H9 (cell line): ENCODE data around the gene APOBEC3G. TPM values are rescaled to one million over a fixed set of nuclear protein-coding genes. Genes with fewer than 3 reads are reported as not detected.

Experiments used
- DNase-seq: peaks from one replicate; pipeline ENCODE4 v3.0.0-alpha.2; 2017
- H2AFZ ChIP-seq: one replicate; pipeline ENCODE4 v1.6.1; 2013; ENCODE audit warnings: mild to moderate bottlenecking, low read length, control low read depth, moderate library complexity
- H2AK5ac ChIP-seq: 2 replicates; pipeline ENCODE4 v1.6.1; 2013; ENCODE audit warnings: low read length, control low read depth, mixed read lengths; ENCODE audit not compliant: insufficient read length
- H2BK120ac ChIP-seq: one replicate; pipeline ENCODE4 v1.6.1; 2013; ENCODE audit warnings: low read depth, mild to moderate bottlenecking, low read length, control low read depth, inconsistent platforms; ENCODE audit not compliant: poor library complexity, severe bottlenecking
- H2BK12ac ChIP-seq: 2 replicates; pipeline ENCODE4 v1.6.1; 2013; ENCODE audit warnings: low read length, control low read depth, mixed read lengths, low read depth; ENCODE audit not compliant: insufficient read length
- H2BK15ac ChIP-seq: 2 replicates; pipeline ENCODE4 v1.6.1; 2013; ENCODE audit warnings: low read depth, low read length, control low read depth
- H2BK20ac ChIP-seq: one replicate; pipeline ENCODE4 v1.6.1; 2013; ENCODE audit warnings: low read depth, mild to moderate bottlenecking, low read length, control low read depth, inconsistent platforms; ENCODE audit not compliant: poor library complexity, severe bottlenecking
- H2BK5ac ChIP-seq: 2 replicates; pipeline ENCODE4 v1.6.1; 2013; ENCODE audit warnings: low read length, control low read depth, mixed read lengths; ENCODE audit not compliant: insufficient read length
- H3K14ac ChIP-seq: 2 replicates; pipeline ENCODE4 v1.6.1; 2013; ENCODE audit warnings: low read length, control low read depth; ENCODE audit not compliant: insufficient read depth
- H3K18ac ChIP-seq: 2 replicates; pipeline ENCODE4 v1.6.1; 2013; ENCODE audit warnings: low read depth, mild to moderate bottlenecking, mixed read lengths, low read length, control low read depth; ENCODE audit not compliant: insufficient read length
- H3K23ac ChIP-seq: 2 replicates; pipeline ENCODE4 v1.6.1; 2013; ENCODE audit warnings: low read length, control low read depth, mixed read lengths, low read depth; ENCODE audit not compliant: insufficient read length
- H3K23me2 ChIP-seq: 2 replicates; pipeline ENCODE4 v1.6.1; 2013; ENCODE audit warnings: low read depth, mild to moderate bottlenecking, mixed read lengths, low read length, control low read depth; ENCODE audit not compliant: insufficient read length, poor library complexity, severe bottlenecking
- H3K27ac ChIP-seq: 2 replicates; pipeline ENCODE4 v1.5.1; 2013; ENCODE audit warnings: low read length, control low read depth, mixed read lengths, low read depth; ENCODE audit not compliant: insufficient read length
- H3K27me3 ChIP-seq: 2 replicates; pipeline ENCODE4 v1.6.1; 2013; ENCODE audit warnings: low read length, control low read depth, inconsistent platforms; ENCODE audit not compliant: insufficient read depth
- H3K4ac ChIP-seq: 2 replicates; pipeline ENCODE4 v1.6.1; 2013; ENCODE audit warnings: low read depth, mild to moderate bottlenecking, control low read depth, inconsistent platforms, low read length, moderate library complexity
- H3K4me1 ChIP-seq: 2 replicates; pipeline ENCODE4 v1.6.1; 2013; ENCODE audit warnings: low read length, control low read depth, inconsistent platforms; ENCODE audit not compliant: insufficient read depth
- H3K4me2 ChIP-seq: 2 replicates; pipeline ENCODE4 v1.6.1; 2013; ENCODE audit warnings: low read length, control low read depth, mixed read lengths; ENCODE audit not compliant: insufficient read length, insufficient read depth
- H3K56ac ChIP-seq: 2 replicates; pipeline ENCODE4 v1.6.1; 2013; ENCODE audit warnings: low read depth, mild to moderate bottlenecking, mixed read lengths, low read length, control low read depth; ENCODE audit not compliant: insufficient read length
- H3K79me1 ChIP-seq: 2 replicates; pipeline ENCODE4 v1.6.1; 2013; ENCODE audit warnings: low read depth, mild to moderate bottlenecking, moderate library complexity, low read length, control low read depth, inconsistent platforms; ENCODE audit not compliant: insufficient read depth, poor library complexity, severe bottlenecking
- H3K79me2 ChIP-seq: 2 replicates; pipeline ENCODE4 v1.6.1; 2013; ENCODE audit warnings: low read length, control low read depth, inconsistent platforms; ENCODE audit not compliant: insufficient read depth
- H3K9ac ChIP-seq: 2 replicates; pipeline ENCODE4 v1.6.1; 2013; ENCODE audit warnings: low read length, control low read depth, mixed read lengths; ENCODE audit not compliant: insufficient read length; ENCODE audit errors: extremely low read depth
- H3K9me3 ChIP-seq: one replicate; pipeline ENCODE4 v1.6.1; 2013; ENCODE audit warnings: low read depth, low read length, inconsistent platforms; ENCODE audit not compliant: control insufficient read depth
- H3T11ph ChIP-seq: one replicate; pipeline ENCODE4 v1.6.1; 2013; ENCODE audit warnings: mild to moderate bottlenecking, low read length, control low read depth, inconsistent platforms
- H4K20me1 ChIP-seq: one replicate; pipeline ENCODE4 v1.6.1; 2013; ENCODE audit not compliant: control insufficient read depth, insufficient read length, insufficient read depth
- H4K5ac ChIP-seq: 2 replicates; pipeline ENCODE4 v1.6.1; 2013; ENCODE audit warnings: low read depth, mild to moderate bottlenecking, mixed read lengths, low read length, control low read depth; ENCODE audit not compliant: insufficient read length
- H4K8ac ChIP-seq: replicated peaks from 2 replicates; pipeline ENCODE4 v1.6.1; 2013; ENCODE audit warnings: low read length, control low read depth, mixed read lengths, low read depth; ENCODE audit not compliant: insufficient read length
- H4K91ac ChIP-seq: 2 replicates; pipeline ENCODE4 v1.6.1; 2013; ENCODE audit warnings: low read depth, mild to moderate bottlenecking, moderate library complexity, mixed read lengths, low read length, control low read depth; ENCODE audit not compliant: insufficient read length
- H3K27ac Mint-ChIP-seq, 3 experiments: 2 replicates in 2 of 3; 3 replicates in 1 of 3; pipeline ENCODE4 v1.8.0; 2020 to 2021; ENCODE audit warnings: mixed read lengths in 3 of 3, mild to moderate bottlenecking in 1 of 3, moderate library complexity in 1 of 3
- H3K27me3 Mint-ChIP-seq: 2 replicates; pipeline ENCODE4 v1.8.0; 2021; ENCODE audit warnings: low read depth, mild to moderate bottlenecking, moderate library complexity, mixed read lengths
- H3K36me3 Mint-ChIP-seq, 3 experiments: 2 replicates in 2 of 3; 3 replicates in 1 of 3; pipeline ENCODE4 v1.8.0; 2020 to 2021; ENCODE audit warnings: low read depth in 3 of 3, mixed read lengths in 3 of 3; ENCODE audit not compliant: insufficient read depth in 1 of 3
- H3K4me1 Mint-ChIP-seq, 2 experiments: 2 replicates each; pipeline ENCODE4 v1.8.0; 2020; ENCODE audit warnings: mixed read lengths in 2 of 2
- H3K4me3 Mint-ChIP-seq, 2 experiments: 2 replicates in 1 of 2; 3 replicates in 1 of 2; pipeline ENCODE4 v1.8.0; 2020 to 2021; ENCODE audit warnings: mild to moderate bottlenecking in 2 of 2, mixed read lengths in 2 of 2, moderate library complexity in 1 of 2
- H3K9me3 Mint-ChIP-seq, 2 experiments: 2 replicates in 1 of 2; 3 replicates in 1 of 2; pipeline ENCODE4 v1.8.0; 2020; ENCODE audit warnings: mild to moderate bottlenecking in 2 of 2, mixed read lengths in 2 of 2, moderate library complexity in 1 of 2
- CTCF ChIP-seq: fragments of 200-600 bp; sonication (generic); conservative IDR thresholded peaks from 3 replicates; pipeline ENCODE4 v1.8.0; 2021; ENCODE audit warnings: antibody characterized with exemption, mild to moderate bottlenecking
- WGBS: extraction: QIAGEN DNeasy Blood & Tissue Kit; methylation state at CpG from one replicate; pipeline ENCODE4 v1.1.7; 2013; ENCODE audit warnings: missing lambda C conversion rate, low lambda C conversion rate, mixed read lengths; ENCODE audit not compliant: insufficient read length; ENCODE audit errors: extremely low coverage; 5-methylcytosine and 5-hydroxymethylcytosine counted together
- total RNA-seq: library from RNA; stranded (reverse); gene quantifications from 2 replicates; pipeline ENCODE4 v1.2.1, GENCODE V29; 2021

Gene APOBEC3G
- total RNA-seq, 1 experiment from 2014 or later = 2.4 TPM

GRCh38 chr22:39087098-39087497 lies 10.0 kb downstream of the APOBEC3G start:
- Mint-ChIP-seq H3K36me3 (no peaks in the 10 kb centered on the region), H3K27me3 (peaks cover 7% of the 10 kb centered on the region), H3K27ac (no peak overlapping the region; a peak in 1 of 7 replicates), H3K4me3 (no peak overlapping the region), H3K9me3 (no peaks in the 10 kb centered on the region; a peak in 1 of 5 replicates), H3K4me1 (peaks cover 7 to 24% of the 10 kb centered on the region in 2 experiments)
- no peak overlapping the region for H2BK120ac ChIP-seq
- H3K4ac ChIP-seq = no peak overlapping the region
- H2BK20ac ChIP-seq = no peak overlapping the region
- no peaks in the 10 kb centered on the region for H3K23me2 ChIP-seq
- H3K9me3 ChIP-seq = no peaks in the 10 kb centered on the region
- H2AFZ ChIP-seq = no peak overlapping the region
- 0 out of 2 replicates have a peak, but pooled peaks cover 2% of the 10 kb centered on the region for H3K79me2 ChIP-seq
- WGBS = no CpG with 5 or more reads among the region's 6 CpGs
- H4K91ac ChIP-seq = no peak overlapping the region
- H2BK12ac ChIP-seq = no peak overlapping the region
- H3K18ac ChIP-seq = no peak overlapping the region
- H3K27me3 ChIP-seq = no peaks in the 10 kb centered on the region
- no peak overlapping the region for H3K14ac ChIP-seq
- no peak overlapping the region for H3K27ac ChIP-seq
- H2BK15ac ChIP-seq = no peak overlapping the region
- no peak overlapping the region for H3T11ph ChIP-seq
- H3K4me1 ChIP-seq = peaks cover 4% of the 10 kb centered on the region; the same call in 1 of the 2 replicates
- no peak overlapping the region for H4K8ac ChIP-seq
- H4K20me1 ChIP-seq = peaks cover 2% of the 10 kb centered on the region
- no peak overlapping the region for H3K4me2 ChIP-seq
- H4K5ac ChIP-seq = no peak overlapping the region
- H3K79me1 ChIP-seq = no peaks in the 10 kb centered on the region
- H3K23ac ChIP-seq = no peak overlapping the region
- no peak overlapping the region for H2AK5ac ChIP-seq
- DNase-seq = no peak
- H2BK5ac ChIP-seq = no peak overlapping the region
- no peak overlapping the region for H3K9ac ChIP-seq
- no peak for TF ChIP-seq CTCF
- no peak overlapping the region for H3K56ac ChIP-seq
